Measurements from ENCODE around the gene RGS9.

- TF ChIP-seq ZNF615 (CRISPR knock-in tag; IDR thresholded peaks at IDR 0.05; ENCODE audit: borderline replicate concordance) (no peak), RBM22 (optimal IDR thresholded peaks at IDR 0.05; ENCODE audit: low read length) (no peak), RAD21 (CRISPR knock-in tag; IDR thresholded peaks at IDR 0.05) (no peak), CTCF (CRISPR knock-in tag; IDR thresholded peaks at IDR 0.05) (no peak), EZH2 (conservative IDR thresholded peaks at IDR 0.05; ENCODE audit: low read depth, low read length) (no peak), ASH2L (IDR thresholded peaks at IDR 0.05; ENCODE audit: insufficient read length, low read depth, low read length) (no peak), RFX5 (IDR thresholded peaks at IDR 0.05; ENCODE audit: low read depth, low read length) (no peak), NRL (CRISPR knock-in tag; IDR thresholded peaks at IDR 0.05; ENCODE audit: borderline replicate concordance) (no peak), MAZ (IDR thresholded peaks at IDR 0.05; ENCODE audit: borderline replicate concordance, low read depth, low read length) (no peak), MAZ (CRISPR knock-in tag; IDR thresholded peaks at IDR 0.05; ENCODE audit: low read depth) (no peak), ZNF12 (CRISPR knock-in tag; IDR thresholded peaks at IDR 0.05) (no peak), REST (IDR thresholded peaks at IDR 0.05; ENCODE audit: borderline replicate concordance in 1 of 2, low read depth in 1 of 2, low read length in 2 of 2) (no peak)
These were observed 37.2 kb upstream of the RGS9 start for GRCh38 chr17:65099941-65100315.

Data from HepG2 (cell line).